IMR-90 (cell line): Measurements from ENCODE around the gene RABEP1. TPM values are rescaled to one million over a fixed set of nuclear protein-coding genes. Genes with fewer than 3 reads are reported as not detected.
"Not testable (repeated sequence)": the region's sequence is repeated elsewhere in the genome, so short reads cannot be mapped to it uniquely, and the experiment has no call there.

Experiments
- ATAC-seq: fragments of 200-7000 bp; cut with Tn5 transposase; 2 replicates; pipeline ENCODE4 v1.9.1; 2020; ENCODE audit warnings: low read depth, mild to moderate bottlenecking, moderate library complexity
- BruUV-seq: library from RNA; stranded (reverse); fragments of 400-500 nt; replicated peaks from 2 replicates; lab custom pipeline; 2021; lab: Mats Ljungman, UMichigan
- CTCF ChIA-PET: fragments of 300-600 bp; formaldehyde crosslinking; extraction: SDS; loops from one replicate; lab custom pipeline; 2021; ENCODE audit warnings: antibody characterized with exemption; lab: Yijun Ruan, JAX
- POLR2A ChIA-PET: fragments of 300-600 bp; sonication (Branson Sonifier 250); formaldehyde crosslinking; loops from one replicate; lab custom pipeline; 2022; ENCODE audit warnings: antibody characterized with exemption; ENCODE audit not compliant: unreplicated experiment; lab: Charles Lee
- DNase-seq: peaks from one replicate; pipeline ENCODE4 v3.0.0; 2013
- H2AFZ ChIP-seq: replicated peaks from 2 replicates; pipeline ENCODE3; 2013; ENCODE audit warnings: low read length, mild to moderate bottlenecking; ENCODE audit not compliant: poor library complexity
- H2AK5ac ChIP-seq: 2 replicates; pipeline ENCODE4 v1.6.1; 2013; ENCODE audit warnings: low read depth, low read length, inconsistent platforms
- H2AK9ac ChIP-seq: replicated peaks from 2 replicates; pipeline ENCODE3; 2013; ENCODE audit warnings: mild to moderate bottlenecking, low read depth, low read length, moderate library complexity; ENCODE audit not compliant: poor library complexity
- H2BK120ac ChIP-seq: 2 replicates; pipeline ENCODE4 v1.6.1; 2013; ENCODE audit warnings: low read depth, low read length, inconsistent platforms
- H2BK15ac ChIP-seq: 3 replicates; pipeline ENCODE4 v1.6.1; 2013; ENCODE audit warnings: low read depth, low read length, inconsistent platforms
- H2BK20ac ChIP-seq: 2 replicates; pipeline ENCODE4 v1.6.1; 2013; ENCODE audit warnings: low read depth, mild to moderate bottlenecking, inconsistent platforms, low read length, moderate library complexity
- H2BK5ac ChIP-seq: 2 replicates; pipeline ENCODE4 v1.6.1; 2013; ENCODE audit warnings: mild to moderate bottlenecking, low read depth, low read length, inconsistent platforms; ENCODE audit not compliant: poor library complexity, severe bottlenecking
- H3K14ac ChIP-seq: replicated peaks from 2 replicates; pipeline ENCODE4 v1.6.1; 2013; ENCODE audit warnings: low read depth, low read length, inconsistent platforms
- H3K18ac ChIP-seq: 2 replicates; pipeline ENCODE4 v1.6.1; 2013; ENCODE audit warnings: low read depth, low read length, control low read depth
- H3K23ac ChIP-seq: 2 replicates; pipeline ENCODE4 v1.6.1; 2013; ENCODE audit warnings: low read depth, low read length, inconsistent platforms
- H3K27ac ChIP-seq: 2 replicates; pipeline ENCODE4 v1.5.1; 2013; ENCODE audit warnings: mild to moderate bottlenecking, control low read depth, low read length; ENCODE audit not compliant: insufficient read depth
- H3K27me3 ChIP-seq: 2 replicates; pipeline ENCODE4 v1.6.1; 2013; ENCODE audit warnings: low read length; ENCODE audit not compliant: control insufficient read depth, insufficient read depth
- H3K36me3 ChIP-seq: 2 replicates; pipeline ENCODE4 v1.6.1; 2013; ENCODE audit warnings: low read length, mixed read lengths; ENCODE audit not compliant: control insufficient read depth, insufficient read depth
- H3K4ac ChIP-seq: 2 replicates; pipeline ENCODE4 v1.6.1; 2013; ENCODE audit warnings: low read depth, low read length, inconsistent platforms
- H3K4me1 ChIP-seq: 2 replicates; pipeline ENCODE4 v1.6.1; 2013; ENCODE audit warnings: low read length, mixed read lengths; ENCODE audit not compliant: control insufficient read depth, insufficient read depth
- H3K4me2 ChIP-seq: 2 replicates; pipeline ENCODE4 v1.6.1; 2013; ENCODE audit warnings: low read depth, mild to moderate bottlenecking, control low read depth, low read length, moderate library complexity
- H3K4me3 ChIP-seq: 2 replicates; pipeline ENCODE4 v1.5.1; 2013; ENCODE audit warnings: low read depth, mild to moderate bottlenecking, control low read depth, low read length, moderate library complexity; ENCODE audit not compliant: insufficient read depth
- H3K56ac ChIP-seq: 2 replicates; pipeline ENCODE4 v1.6.1; 2013; ENCODE audit warnings: low read length, inconsistent platforms; ENCODE audit not compliant: insufficient read depth; ENCODE audit errors: extremely low read depth
- H3K79me1 ChIP-seq, 2 experiments: 2 replicates each; pipeline ENCODE4 v1.6.1; 2013; ENCODE audit warnings: low read length in 2 of 2, inconsistent platforms in 1 of 2, low read depth in 1 of 2
- H3K9ac ChIP-seq: 2 replicates; pipeline ENCODE4 v1.6.1; 2013; ENCODE audit warnings: low read depth, low read length, control low read depth
- H3K9me1 ChIP-seq: 2 replicates; pipeline ENCODE4 v1.6.1; 2013; ENCODE audit warnings: low read length, inconsistent platforms; ENCODE audit not compliant: insufficient read depth
- H3K9me3 ChIP-seq: 2 replicates; pipeline ENCODE4 v1.6.1; 2013; ENCODE audit warnings: low read length; ENCODE audit not compliant: control insufficient read depth, insufficient read depth
- H4K20me1 ChIP-seq: 2 replicates; pipeline ENCODE4 v1.6.1; 2013; ENCODE audit warnings: low read length, inconsistent platforms; ENCODE audit not compliant: insufficient read depth
- H4K5ac ChIP-seq: 2 replicates; pipeline ENCODE4 v1.6.1; 2013; ENCODE audit warnings: mild to moderate bottlenecking, low read depth, low read length, control low read depth
- H4K8ac ChIP-seq, 2 experiments: 2 replicates each; pipeline ENCODE4 v1.6.1; 2013; ENCODE audit warnings: low read depth in 2 of 2, low read length in 2 of 2, control low read depth in 1 of 2, inconsistent platforms in 1 of 2
- H4K91ac ChIP-seq: 2 replicates; pipeline ENCODE4 v1.6.1; 2013; ENCODE audit warnings: low read depth, low read length, inconsistent platforms; ENCODE audit not compliant: insufficient read depth
- WGBS, 2 experiments: methylation state at CpG; one replicate each; pipeline versions ENCODE4 v1.1.5 to v1.1.7; 2013; ENCODE audit warnings: missing lambda C conversion rate in 2 of 2; ENCODE audit not compliant: insufficient read length in 1 of 2; ENCODE audit errors: extremely low coverage in 2 of 2; 5-methylcytosine and 5-hydroxymethylcytosine counted together
- dilution Hi-C: fragments of 300-500 bp; cut with HindIII; formaldehyde crosslinking; loops from one replicate; pipeline ENCODE4 v1.14.3; 2018; ENCODE audit warnings: low sequenced_read_pairs; ENCODE audit not compliant: unreplicated experiment
- in situ Hi-C: fragments of 300-500 bp; cut with MboI; formaldehyde crosslinking; loops from 3 replicates; pipeline ENCODE4 v1.14.3; 2019; ENCODE audit warnings: low sequenced_read_pairs, inconsistent platforms, mixed read lengths
- intact Hi-C: fragments of 100-400 bp; cut with micrococcal nuclease; formaldehyde crosslinking; loops from 2 replicates; pipeline ENCODE4 v1.10.0; 2022
- polyA plus RNA-seq, 3 experiments: library from polyadenylated mRNA; depleted of rRNA; stranded (reverse); fragments of >200 nt; gene quantifications; 2 replicates each; pipeline ENCODE4 v1.2.3, GENCODE V29; 2012; ENCODE audit warnings: low replicate concordance in 1 of 3
- total RNA-seq: library from RNA; depleted of rRNA; stranded (reverse); fragments of >200 nt; gene quantifications from 2 replicates; pipeline ENCODE4 v1.2.3, GENCODE V29; 2012

RABEP1 gene
- total and polyA plus RNA-seq, 2 of the 4 experiments (the other 2 are of a cell fraction), result 15.3 to 38.2 TPM

GRCh38 chr17:5233492-5233891 is 48.6 kb upstream of the RABEP1 start:
- POLR2A ChIA-PET, H3K4ac ChIP-seq, H3K4me2 ChIP-seq, H3K23ac ChIP-seq, H4K91ac ChIP-seq, BruUV-seq, H2AK9ac ChIP-seq, H3K4me1 ChIP-seq, H4K8ac ChIP-seq, intact Hi-C loops, H2BK120ac ChIP-seq, H3K14ac ChIP-seq, H3K36me3 ChIP-seq, H2AFZ ChIP-seq, H3K79me1 ChIP-seq, H2AK5ac ChIP-seq, H4K5ac ChIP-seq, H3K27ac ChIP-seq, H3K56ac ChIP-seq, H3K18ac ChIP-seq, H3K27me3 ChIP-seq, H3K4me3 ChIP-seq, H3K9me1 ChIP-seq, H3K9ac ChIP-seq, H2BK15ac ChIP-seq, dilution Hi-C loops, H3K9me3 ChIP-seq, H2BK20ac ChIP-seq, ATAC-seq, H4K20me1 ChIP-seq, H2BK5ac ChIP-seq, CTCF ChIA-PET, DNase-seq: not testable (repeated sequence)
- WGBS, 2 experiments, result no CpG with 5 or more reads among the region's 7 CpGs
- in situ Hi-C loops, result loop anchor here (25.0 kb wide), 1 partner anchor 1204 kb away; the partner anchor contains the start of genes AIPL1 and PIMREG
